GM04503 (cell line): ENCODE results near the gene TUFT1.
"Not testable (repeated sequence)": the region's sequence is repeated elsewhere in the genome, so short reads cannot be mapped to it uniquely, and the experiment has no call there.

Source experiments
- DNase-seq: peaks from one replicate; pipeline ENCODE4 v3.0.0-alpha.2; 2012; ENCODE audit warnings: low read depth

The TUFT1 gene

DNA sequence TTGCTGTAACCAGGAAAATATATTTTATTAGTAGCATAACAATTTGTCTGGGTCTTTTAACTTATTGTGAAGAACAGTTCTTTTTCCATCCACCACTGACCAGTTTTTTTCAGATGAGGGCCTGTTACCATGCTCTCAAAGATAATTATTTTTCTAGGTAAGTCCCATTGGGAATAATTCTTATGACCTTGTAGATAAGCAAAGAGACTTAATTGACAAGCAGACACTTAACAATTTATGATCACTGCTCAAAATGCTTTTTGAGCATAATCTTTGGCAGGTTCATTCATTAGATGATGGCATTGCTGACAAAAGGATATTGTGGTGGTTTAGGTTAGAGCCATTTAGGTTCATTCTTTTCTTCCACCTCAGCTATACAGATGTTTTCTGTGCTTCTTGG lies 78.4 kb downstream of the TUFT1 start:
- DNase-seq, result no peak

- DNase-seq, result not testable (repeated sequence)
Measured at GRCh38 chr1:151618996-151619395, 78.9 kb downstream of the TUFT1 start.

DNA sequence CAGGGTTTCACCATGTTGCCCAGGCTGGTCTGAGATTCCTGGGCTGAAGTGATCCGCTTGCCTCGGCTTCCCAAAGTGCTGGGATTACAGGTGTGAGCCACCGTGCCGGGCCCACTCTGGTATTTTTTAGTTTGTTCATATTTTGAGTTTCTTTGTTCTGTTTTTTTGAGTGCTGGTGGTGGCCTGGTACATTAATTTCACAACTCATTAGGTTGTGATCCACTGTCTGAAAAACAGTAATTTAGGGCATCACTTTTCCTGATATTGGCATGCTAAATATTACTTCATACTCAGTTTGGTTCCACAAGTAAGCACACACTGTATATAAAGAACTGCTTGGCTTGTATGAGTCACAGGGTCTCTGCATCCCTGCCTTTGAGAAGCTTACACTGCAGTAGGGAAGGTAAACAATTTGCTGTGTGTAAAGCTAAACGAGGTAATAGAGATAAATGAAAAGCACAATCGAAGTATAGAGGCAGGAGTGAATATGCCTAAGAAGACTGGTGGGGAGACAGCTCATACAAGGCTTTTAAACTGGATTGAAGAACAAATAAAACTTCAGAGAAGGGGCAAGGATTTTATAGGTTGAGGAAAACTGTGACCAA lies 79.5 kb downstream of the TUFT1 start:
- no peak for DNase-seq

DNA sequence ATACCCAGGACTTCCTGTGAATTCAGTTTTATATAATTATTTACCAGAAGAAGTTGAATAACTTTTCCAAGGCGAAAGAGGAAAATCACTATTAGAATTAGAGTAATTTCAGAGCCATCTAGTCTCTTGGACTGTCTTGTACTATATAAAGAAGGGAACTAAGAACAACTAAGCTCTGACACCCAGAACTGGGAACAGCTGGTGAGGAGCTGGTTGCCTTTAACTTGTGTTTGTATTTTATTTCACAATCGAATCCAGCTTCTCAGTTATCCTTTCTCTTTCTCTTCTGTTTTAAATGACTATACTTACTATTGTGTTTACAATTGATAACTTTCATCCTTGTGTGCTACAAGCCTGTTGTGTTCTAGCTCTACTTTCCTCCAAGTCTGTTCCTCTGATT lies 80.2 kb downstream of the TUFT1 start:
- no peak for DNase-seq

- DNase-seq, result no peak
Measured at GRCh38 chr1:151621351-151621750, 81.2 kb downstream of the TUFT1 start.

GRCh38 chr1:151624783-151625182 lies 84.7 kb downstream of the TUFT1 start:
- DNase-seq, result no peak

DNA sequence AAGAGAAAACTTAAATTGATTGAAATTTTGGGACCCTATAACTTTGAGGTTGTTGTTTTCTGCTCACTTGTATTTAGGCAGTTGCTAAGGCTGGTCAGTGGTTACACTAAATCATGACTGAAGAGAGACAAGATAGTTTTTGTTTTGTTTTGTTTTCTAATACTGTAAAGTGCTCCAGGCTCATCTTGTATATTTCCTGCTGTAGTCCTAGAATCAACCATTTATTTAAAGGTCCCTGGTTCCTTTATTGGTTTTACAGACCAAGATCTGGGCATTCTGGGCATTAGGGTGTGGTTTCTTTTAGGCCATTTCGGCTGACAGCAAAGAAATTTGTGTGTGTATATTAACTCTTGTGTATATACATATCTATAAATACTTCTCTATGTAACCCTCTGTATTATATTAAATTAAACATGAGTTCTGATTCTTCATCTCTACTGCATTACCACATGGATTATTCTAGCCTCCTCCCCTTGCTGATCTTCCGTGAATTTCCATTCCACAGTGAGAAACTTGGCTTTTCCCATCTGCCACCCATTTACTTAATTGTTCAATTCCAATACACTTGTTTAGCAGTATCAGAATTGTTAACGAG lies 86.7 kb downstream of the TUFT1 start:
- DNase-seq, result no peak

DNA sequence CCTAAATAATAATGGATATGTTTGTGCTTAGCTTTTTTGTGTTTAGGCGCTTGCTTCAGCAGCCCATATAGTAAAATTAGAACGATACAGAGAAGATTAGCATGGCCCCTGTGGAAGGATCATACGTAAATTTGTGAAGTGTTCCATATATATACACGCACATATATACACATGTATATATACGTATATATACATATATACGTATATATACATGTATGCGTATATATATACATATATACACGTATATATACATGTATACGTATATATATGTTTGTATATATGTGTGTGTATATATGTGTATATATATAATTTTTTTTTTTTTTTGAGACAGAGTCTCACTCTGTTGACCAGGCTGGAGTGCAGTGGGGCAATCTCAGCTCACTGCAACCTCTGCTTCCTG lies 89.2 kb downstream of the TUFT1 start:
- no peak for DNase-seq
